ENCODE measurements around the gene RENBP. TPM values are rescaled to one million over a fixed set of nuclear protein-coding genes. Genes with fewer than 3 reads are reported as not detected.

Gene RENBP
- total and polyA plus RNA-seq, 2 of the 13 experiments (the other 11 are each of a cell fraction or from before 2014, with no cell fraction given), result 1.4 to 2.6 TPM

DNA sequence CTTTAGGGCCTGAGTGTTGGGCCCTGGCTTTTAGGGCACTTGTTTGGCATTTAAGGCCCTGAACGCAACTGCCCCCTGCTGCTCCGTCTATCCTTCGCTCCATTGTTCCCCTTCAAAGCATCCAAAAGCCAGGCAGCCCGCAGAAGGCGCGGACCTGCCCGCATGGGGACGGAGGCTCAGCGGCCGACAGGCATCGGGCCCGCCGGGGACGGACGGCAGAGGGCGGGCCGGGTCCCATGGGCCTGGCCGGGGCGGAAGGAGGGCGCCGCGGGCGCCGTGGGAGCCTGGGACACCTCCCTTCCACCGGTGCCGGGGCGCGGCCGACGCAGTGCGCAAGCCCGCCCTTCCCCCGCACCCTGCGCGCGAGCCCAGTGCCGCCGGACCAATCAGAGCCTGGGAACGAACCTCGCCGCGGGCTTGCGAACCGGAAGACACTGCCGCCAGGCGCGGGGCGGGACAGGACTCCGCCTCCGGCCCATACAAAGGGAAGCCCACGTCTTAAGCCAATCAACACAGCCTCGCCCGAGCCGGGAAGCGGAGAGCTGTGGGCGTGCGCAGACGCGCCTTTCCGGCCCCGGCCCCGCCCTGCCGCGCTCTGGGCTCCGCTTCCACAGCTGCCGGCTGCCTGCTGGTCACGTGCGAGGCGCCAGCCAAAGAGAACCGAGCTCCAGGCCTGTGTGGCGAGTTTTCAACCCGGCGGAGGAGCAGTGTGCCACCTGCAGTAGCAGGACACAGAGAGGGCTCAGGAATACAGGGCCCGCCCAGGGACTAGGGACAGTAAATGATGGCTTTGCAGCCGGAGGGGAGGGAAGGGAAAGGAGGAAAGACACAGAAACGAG, 16.3 kb downstream of the RENBP start (continued):
- TF ChIP-seq PCBP1 (IDR thresholded peaks at IDR 0.05; ENCODE audit: borderline replicate concordance, low read depth, low read length), result no peak
- peak; percentile 34; the same call in 1 of the 2 replicates for TF ChIP-seq SOX5 (CRISPR knock-in tag; IDR thresholded peaks at IDR 0.05; ENCODE audit: borderline replicate concordance)
- no peak; the same call in 1 of the 2 replicates for TF ChIP-seq SAFB2 (CRISPR knock-in tag; IDR thresholded peaks at IDR 0.05; ENCODE audit: borderline replicate concordance, low read depth)
- TF ChIP-seq, protein P1, sequence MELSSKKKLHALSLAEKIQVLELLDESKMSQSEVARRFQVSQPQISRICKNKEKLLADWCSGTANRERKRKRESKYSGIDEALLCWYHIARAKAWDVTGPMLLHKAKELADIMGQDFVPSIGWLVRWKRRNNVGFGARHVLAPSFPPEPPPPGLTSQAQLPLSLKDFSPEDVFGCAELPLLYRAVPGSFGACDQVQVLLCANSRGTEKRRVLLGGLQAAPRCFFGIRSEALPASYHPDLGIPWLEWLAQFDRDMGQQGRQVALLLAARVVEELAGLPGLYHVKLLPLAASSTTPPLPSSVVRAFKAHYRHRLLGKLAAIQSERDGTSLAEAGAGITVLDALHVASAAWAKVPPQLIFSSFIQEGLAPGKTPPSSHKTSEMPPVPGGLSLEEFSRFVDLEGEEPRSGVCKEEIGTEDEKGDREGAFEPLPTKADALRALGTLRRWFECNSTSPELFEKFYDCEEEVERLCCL (CRISPR knock-in tag; IDR thresholded peaks at IDR 0.05; ENCODE audit: borderline replicate concordance), result no peak
- TF ChIP-seq SIN3B (IDR thresholded peaks at IDR 0.05; ENCODE audit: low read length), result no peak
- TF ChIP-seq, protein P2, sequence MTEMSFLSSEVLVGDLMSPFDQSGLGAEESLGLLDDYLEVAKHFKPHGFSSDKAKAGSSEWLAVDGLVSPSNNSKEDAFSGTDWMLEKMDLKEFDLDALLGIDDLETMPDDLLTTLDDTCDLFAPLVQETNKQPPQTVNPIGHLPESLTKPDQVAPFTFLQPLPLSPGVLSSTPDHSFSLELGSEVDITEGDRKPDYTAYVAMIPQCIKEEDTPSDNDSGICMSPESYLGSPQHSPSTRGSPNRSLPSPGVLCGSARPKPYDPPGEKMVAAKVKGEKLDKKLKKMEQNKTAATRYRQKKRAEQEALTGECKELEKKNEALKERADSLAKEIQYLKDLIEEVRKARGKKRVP (CRISPR knock-in tag; IDR thresholded peaks at IDR 0.05), result no peak
- TF ChIP-seq ZBTB8A (CRISPR knock-in tag; IDR thresholded peaks at IDR 0.05; ENCODE audit: borderline replicate concordance, low read depth), result no peak
- no peak; the same call in 1 of the 2 replicates for TF ChIP-seq DMAP1 (CRISPR knock-in tag; IDR thresholded peaks at IDR 0.05)
- TF ChIP-seq TBX3 (IDR thresholded peaks at IDR 0.05; ENCODE audit: borderline replicate concordance), result no peak
- TF ChIP-seq, protein P3, sequence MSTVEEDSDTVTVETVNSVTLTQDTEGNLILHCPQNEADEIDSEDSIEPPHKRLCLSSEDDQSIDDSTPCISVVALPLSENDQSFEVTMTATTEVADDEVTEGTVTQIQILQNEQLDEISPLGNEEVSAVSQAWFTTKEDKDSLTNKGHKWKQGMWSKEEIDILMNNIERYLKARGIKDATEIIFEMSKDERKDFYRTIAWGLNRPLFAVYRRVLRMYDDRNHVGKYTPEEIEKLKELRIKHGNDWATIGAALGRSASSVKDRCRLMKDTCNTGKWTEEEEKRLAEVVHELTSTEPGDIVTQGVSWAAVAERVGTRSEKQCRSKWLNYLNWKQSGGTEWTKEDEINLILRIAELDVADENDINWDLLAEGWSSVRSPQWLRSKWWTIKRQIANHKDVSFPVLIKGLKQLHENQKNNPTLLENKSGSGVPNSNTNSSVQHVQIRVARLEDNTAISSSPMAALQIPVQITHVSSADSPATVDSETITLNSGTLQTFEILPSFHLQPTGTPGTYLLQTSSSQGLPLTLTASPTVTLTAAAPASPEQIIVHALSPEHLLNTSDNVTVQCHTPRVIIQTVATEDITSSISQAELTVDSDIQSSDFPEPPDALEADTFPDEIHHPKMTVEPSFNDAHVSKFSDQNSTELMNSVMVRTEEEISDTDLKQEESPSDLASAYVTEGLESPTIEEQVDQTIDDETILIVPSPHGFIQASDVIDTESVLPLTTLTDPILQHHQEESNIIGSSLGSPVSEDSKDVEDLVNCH (CRISPR knock-in tag; IDR thresholded peaks at IDR 0.05), result no peak
- TF ChIP-seq FOXK1 (CRISPR knock-in tag; IDR thresholded peaks at IDR 0.05; ENCODE audit: borderline replicate concordance, low read depth), result no peak
- TF ChIP-seq RELA (CRISPR knock-in tag; IDR thresholded peaks at IDR 0.05), result 0 out of 2 replicates have a peak, but pooled peaks have one; percentile 12
- TF ChIP-seq HES4 (CRISPR knock-in tag; IDR thresholded peaks at IDR 0.05; ENCODE audit: borderline replicate concordance), result no peak
- TF ChIP-seq DNMT1 (CRISPR knock-in tag; IDR thresholded peaks at IDR 0.05), result no peak
- no peak for TF ChIP-seq MED8 (CRISPR knock-in tag; IDR thresholded peaks at IDR 0.05; ENCODE audit: insufficient replicate concordance)
- no peak for TF ChIP-seq ONECUT2 (CRISPR knock-in tag; IDR thresholded peaks at IDR 0.05)
- no peak for TF ChIP-seq PTBP1 (IDR thresholded peaks at IDR 0.05; ENCODE audit: low read depth, low read length, poor library complexity, severe bottlenecking)
- TF ChIP-seq ZNF766 (CRISPR knock-in tag; IDR thresholded peaks at IDR 0.05; ENCODE audit: borderline replicate concordance), result no peak
- no peak for TF ChIP-seq ZFP1 (CRISPR knock-in tag; IDR thresholded peaks at IDR 0.05)
- no peak for TF ChIP-seq ZNF282 (IDR thresholded peaks at IDR 0.05; ENCODE audit: partially characterized antibody)
- TF ChIP-seq, protein P4, sequence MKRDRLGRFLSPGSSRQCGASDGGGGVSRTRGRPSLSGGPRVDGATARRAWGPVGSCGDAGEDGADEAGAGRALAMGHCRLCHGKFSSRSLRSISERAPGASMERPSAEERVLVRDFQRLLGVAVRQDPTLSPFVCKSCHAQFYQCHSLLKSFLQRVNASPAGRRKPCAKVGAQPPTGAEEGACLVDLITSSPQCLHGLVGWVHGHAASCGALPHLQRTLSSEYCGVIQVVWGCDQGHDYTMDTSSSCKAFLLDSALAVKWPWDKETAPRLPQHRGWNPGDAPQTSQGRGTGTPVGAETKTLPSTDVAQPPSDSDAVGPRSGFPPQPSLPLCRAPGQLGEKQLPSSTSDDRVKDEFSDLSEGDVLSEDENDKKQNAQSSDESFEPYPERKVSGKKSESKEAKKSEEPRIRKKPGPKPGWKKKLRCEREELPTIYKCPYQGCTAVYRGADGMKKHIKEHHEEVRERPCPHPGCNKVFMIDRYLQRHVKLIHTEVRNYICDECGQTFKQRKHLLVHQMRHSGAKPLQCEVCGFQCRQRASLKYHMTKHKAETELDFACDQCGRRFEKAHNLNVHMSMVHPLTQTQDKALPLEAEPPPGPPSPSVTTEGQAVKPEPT (CRISPR knock-in tag; IDR thresholded peaks at IDR 0.05; ENCODE audit: low read depth), result no peak
- TF ChIP-seq, protein P5, sequence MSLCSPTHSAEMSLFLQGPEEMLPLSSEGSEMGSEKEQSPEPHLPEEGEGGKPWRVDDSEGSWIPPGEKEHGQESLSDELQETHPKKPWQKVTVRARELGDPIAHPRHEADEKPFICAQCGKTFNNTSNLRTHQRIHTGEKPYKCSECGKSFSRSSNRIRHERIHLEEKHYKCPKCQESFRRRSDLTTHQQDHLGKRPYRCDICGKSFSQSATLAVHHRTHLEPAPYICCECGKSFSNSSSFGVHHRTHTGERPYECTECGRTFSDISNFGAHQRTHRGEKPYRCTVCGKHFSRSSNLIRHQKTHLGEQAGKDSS (CRISPR knock-in tag; IDR thresholded peaks at IDR 0.05; ENCODE audit: borderline replicate concordance, low read depth), result no peak
- TF ChIP-seq SRF (IDR thresholded peaks at IDR 0.05; ENCODE audit: low read depth, low read length), result no peak

Data from HepG2 (cell line).